Prostate gland (tissue), 2 donors: ENCODE data around the gene STK17B. TPM values are rescaled to one million over a fixed set of nuclear protein-coding genes. Genes with fewer than 3 reads are reported as not detected.

ENCODE experiments used
- DNase-seq: peaks from one replicate; pipeline ENCODE4 v3.0.0-alpha.2; 2019; ENCODE audit warnings: low spot score
- H3K27ac ChIP-seq, 2 donors: fragments of 200-600 bp; sonication (generic); 2 replicates each; pipeline ENCODE4 v1.5.1; 2017 to 2019
- H3K27me3 ChIP-seq: fragments of 200-600 bp; sonication (generic); replicated peaks from 2 replicates; pipeline ENCODE4 v1.5.1; 2019; ENCODE audit not compliant: insufficient read depth
- H3K36me3 ChIP-seq, 2 donors: fragments of 200-600 bp; sonication (generic); 1 replicate in 1 of 2; 2 replicates in 1 of 2; pipeline versions ENCODE4 v1.5.1 to v1.8.1; 2017 to 2019
- H3K4me1 ChIP-seq: fragments of 200-600 bp; sonication (generic); replicated peaks from 2 replicates; pipeline ENCODE4 v1.5.1; 2019
- H3K4me3 ChIP-seq, 2 donors: fragments of 200-600 bp; sonication (generic); 2 replicates each; pipeline ENCODE4 v1.5.1; 2017 to 2019
- H3K9me3 ChIP-seq: fragments of 200-600 bp; sonication (generic); 2 replicates; pipeline ENCODE4 v1.5.1; 2017
- CTCF ChIP-seq, 4 experiments: fragments of 200-600 bp in 2 of 4; fragments of 450-650 bp in 2 of 4; sonication (generic) in 2 of 4; IDR thresholded peaks; 1 replicate in 3 of 4; 2 replicates in 1 of 4; pipeline ENCODE4 v1.5.1; 2016 to 2019; ENCODE audit warnings: antibody characterized with exemption in 4 of 4, mild to moderate bottlenecking in 2 of 4, moderate library complexity in 2 of 4
- POLR2A ChIP-seq: fragments of 450-650 bp; IDR thresholded peaks from one replicate; pipeline ENCODE4 v1.6.1; 2016; ENCODE audit warnings: antibody characterized with exemption, mild to moderate bottlenecking
- POLR2AphosphoS5 ChIP-seq: sonication (generic); formaldehyde crosslinking; IDR thresholded peaks from one replicate; pipeline ENCODE4 v1.6.1; 2017; ENCODE audit warnings: antibody characterized with exemption
- WGBS: methylation state at CpG from one replicate; pipeline ENCODE4 v1.1.5; 2018; 5-methylcytosine and 5-hydroxymethylcytosine counted together
- intact Hi-C: fragments of 100-400 bp; cut with DNase I; formaldehyde crosslinking; loops from one replicate; pipeline ENCODE4 v1.14.2; 2022
- total RNA-seq, 2 donors: library from RNA; depleted of rRNA; stranded (reverse); fragments of >200 nt; gene quantifications; one replicate each; pipeline ENCODE4 v1.1.0, GENCODE V29; 2016

Gene STK17B
- total RNA-seq, 2 donors from 2014 or later: 24.6 to 25.0 TPM

- 56% methylated on average over 5 of the region's 5 CpGs for WGBS
- TF ChIP-seq CTCF (IDR thresholded peaks at IDR 0.05) (no peak), POLR2AphosphoS5 (peak; percentile 3), POLR2A (no peak)
- intact Hi-C loops: no loop called here
These were observed 58.9 kb downstream of the STK17B start for GRCh38 chr2:196112418-196113034.

GRCh38 chr2:196108604-196109003 is 62.8 kb downstream of the STK17B start:
- H3K9me3 ChIP-seq: no peaks in the 10 kb centered on the region
- intact Hi-C loops: no loop called here
- no peaks in the 10 kb centered on the region for H3K4me1 ChIP-seq
- no peaks in the 10 kb centered on the region for H3K36me3 ChIP-seq
- WGBS: 81% methylated on average over 1 of the region's 1 CpG
- no peak for TF ChIP-seq CTCF (IDR thresholded peaks at IDR 0.05)
- TF ChIP-seq POLR2A: no peak
- no peak for TF ChIP-seq POLR2AphosphoS5
- DNase-seq: no peak
- H3K27me3 ChIP-seq: no peaks in the 10 kb centered on the region
- no peak overlapping the region for H3K4me3 ChIP-seq
- H3K27ac ChIP-seq: no peak overlapping the region

More at GRCh38 chr2:196112418-196113034, 58.9 kb downstream of the STK17B start:
- no peaks in the 10 kb centered on the region for H3K36me3 ChIP-seq
- no peak for DNase-seq
- no peaks in the 10 kb centered on the region for H3K4me1 ChIP-seq
- H3K27me3 ChIP-seq: no peaks in the 10 kb centered on the region
- peak overlapping the region in 1 of 2 donors; percentile 24 for H3K27ac ChIP-seq
- H3K9me3 ChIP-seq: no peaks in the 10 kb centered on the region
- no peak overlapping the region for H3K4me3 ChIP-seq

GRCh38 chr2:196105951-196106350 is 65.4 kb downstream of the STK17B start:
- intact Hi-C loops: no loop called here
- Histone ChIP-seq H3K4me3 (no peak overlapping the region), H3K9me3 (no peaks in the 10 kb centered on the region), H3K27me3 (no peaks in the 10 kb centered on the region), H3K4me1 (no peaks in the 10 kb centered on the region), H3K27ac (no peak overlapping the region), H3K36me3 (no peaks in the 10 kb centered on the region)
- DNase-seq: no peak
- WGBS: 54% methylated on average over 5 of the region's 5 CpGs
- TF ChIP-seq POLR2AphosphoS5: no peak
- no peak for TF ChIP-seq CTCF (IDR thresholded peaks at IDR 0.05)
- TF ChIP-seq POLR2A: no peak

GRCh38 chr2:196104066-196104465 is 67.3 kb downstream of the STK17B start:
- TF ChIP-seq CTCF (IDR thresholded peaks at IDR 0.05) (no peak), POLR2AphosphoS5 (no peak), POLR2A (no peak)
- Histone ChIP-seq H3K4me3 (no peak overlapping the region), H3K4me1 (no peaks in the 10 kb centered on the region), H3K27me3 (no peaks in the 10 kb centered on the region), H3K27ac (no peak overlapping the region), H3K36me3 (no peaks in the 10 kb centered on the region), H3K9me3 (no peaks in the 10 kb centered on the region)
- intact Hi-C loops: no loop called here
- DNase-seq: no peak
- 85% methylated on average over 4 of the region's 4 CpGs for WGBS

DNA sequence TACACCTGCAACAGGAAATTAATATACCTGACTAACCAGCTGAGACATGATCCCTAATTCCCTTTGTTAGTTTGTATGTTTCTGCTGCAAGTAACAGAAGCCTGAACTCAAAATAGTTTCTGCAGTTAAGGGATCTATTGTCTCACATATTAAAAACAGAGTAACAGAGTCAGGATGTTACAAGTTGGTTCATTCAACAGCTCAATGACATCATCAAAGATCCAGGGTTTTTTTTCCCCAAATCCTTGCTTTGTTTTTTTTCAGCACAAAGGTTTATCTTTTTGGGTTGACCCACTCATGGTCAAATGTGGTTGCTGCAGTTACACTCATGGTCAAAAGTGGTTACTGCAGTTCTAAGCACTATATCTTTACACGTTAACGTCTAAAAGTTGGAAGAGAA is 67.8 kb downstream of the STK17B start:
- no peak overlapping the region for H3K27ac ChIP-seq
- no peak for DNase-seq
- 98% methylated on average over 2 of the region's 2 CpGs for WGBS
- TF ChIP-seq POLR2A (no peak), POLR2AphosphoS5 (no peak), CTCF (IDR thresholded peaks at IDR 0.05) (no peak)
- no peaks in the 10 kb centered on the region for H3K9me3 ChIP-seq
- H3K4me3 ChIP-seq: no peak overlapping the region
- intact Hi-C loops: no loop called here
- H3K4me1 ChIP-seq: no peaks in the 10 kb centered on the region
- no peaks in the 10 kb centered on the region for H3K36me3 ChIP-seq
- H3K27me3 ChIP-seq: no peaks in the 10 kb centered on the region
